Psoas muscle (tissue), 8 donors: ENCODE results near the gene FGD1. TPM values are rescaled to one million over a fixed set of nuclear protein-coding genes. Genes with fewer than 3 reads are reported as not detected.

Source experiments
- ATAC-seq, 4 donors: fragments of 200-7000 bp; cut with Tn5 transposase; one replicate each; pipeline ENCODE4 v1.9.1; 2020; ENCODE audit warnings: moderate library complexity in 3 of 4, mild to moderate bottlenecking in 2 of 4
- DNase-seq, 2 donors: peaks; one replicate each; pipeline ENCODE4 v3.0.0-alpha.2; 2020
- H3K27ac ChIP-seq: fragments of 200-600 bp; one replicate; pipeline ENCODE4 v1.8.0; 2022
- H3K27me3 ChIP-seq, 3 donors: fragments of 200-600 bp in 1 of 3; one replicate each; pipeline versions ENCODE4 v1.6.1 to v1.8.0; 2013 to 2022; ENCODE audit warnings: low read length in 2 of 3, mild to moderate bottlenecking in 2 of 3, moderate library complexity in 1 of 3; ENCODE audit not compliant: insufficient read depth in 3 of 3
- H3K36me3 ChIP-seq, 2 donors: fragments of 200-600 bp in 1 of 2; one replicate each; pipeline versions ENCODE4 v1.6.1 to v1.8.0; 2013 to 2022; ENCODE audit warnings: low read depth in 1 of 2, mild to moderate bottlenecking in 1 of 2, moderate library complexity in 1 of 2; ENCODE audit not compliant: insufficient read depth in 1 of 2
- H3K4me1 ChIP-seq: fragments of 200-600 bp; one replicate; pipeline ENCODE4 v1.8.0; 2022
- H3K4me3 ChIP-seq: fragments of 200-600 bp; one replicate; pipeline ENCODE4 v1.8.0; 2022; ENCODE audit warnings: mild to moderate bottlenecking
- H3K9me3 ChIP-seq: fragments of 200-600 bp; one replicate; pipeline ENCODE4 v1.8.0; 2022
- CTCF ChIP-seq: fragments of 200-600 bp; IDR thresholded peaks from one replicate; pipeline ENCODE4 v1.8.0; 2022; ENCODE audit warnings: antibody characterized with exemption
- WGBS, 3 donors: extraction: QIAGEN DNeasy Blood & Tissue Kit; methylation state at CpG; one replicate each; pipeline versions ENCODE4 v1.1.6 to v1.1.7; 2013; 5-methylcytosine and 5-hydroxymethylcytosine counted together
- intact Hi-C, 2 donors: fragments of 100-400 bp; cut with DNase I; formaldehyde crosslinking; loops; one replicate each; pipeline versions ENCODE4 v1.11.0 to v1.14.2; 2022
- polyA plus RNA-seq, 3 donors: library from polyadenylated mRNA; stranded (reverse); fragments of 200-250 nt; gene quantifications; one replicate each; pipeline ENCODE4 v1.2.3, GENCODE V29; 2013
- total RNA-seq, 4 donors: library from RNA; stranded (reverse); fragmentation: NEBNext Ultra II Directional in 2 of 4; extraction: Animal tissue kit (Norgen Biotek cat#: 25700) in 2 of 4; gene quantifications; one replicate each; pipeline versions ENCODE4 v1.2.1 to v1.2.4, GENCODE V29; 2021 to 2023
- donor health status: healthy with polysubstance abuse.
- donor health status: DM: no; HTN: no; CAD: no; lungs with moderate emphysema.
- donor health status: Bipolar disorder and iron deficiency.
- donor health status: healthy.
- donor health status: DM: yes; HTN: yes; CAD: no.
- donor health status: DM: no; HTN: no; CAD: no.
- donor health status: DM: no; HTN: no; CAD: no.
- donor health status: DM: yes; HTN: yes; CAD: no.

The FGD1 gene
- total and polyA plus RNA-seq, 7 donors, result 0.38 to 2.1 (median 0.84) TPM

- H3K4me1 ChIP-seq, result peaks cover 6% of the 10 kb centered on the region
- peaks cover 0 to 1% (median 0%) of the 10 kb centered on the region in 3 donors for H3K27me3 ChIP-seq
- peak within 1 kb of the TSS; percentile 56 for H3K27ac ChIP-seq
- 0 to 27% (median 1%) methylated on average over 30 to 40 of the region's 40 CpGs for WGBS, 3 donors
- no peak for TF ChIP-seq CTCF
- intact Hi-C loops, result loop anchor here in 1 of 2 donors (5.0 to 10.0 kb wide), 2 partner anchors 92 to 395 kb away; partner anchors contain the start of genes GNL3L and PHF8
- ATAC-seq (peak; percentile 98 to 100 (median 99)), DNase-seq (peak; percentile 83 to 86)
- H3K36me3 ChIP-seq, result peaks cover 0 to 16% of the 10 kb centered on the region in 2 donors
- peak within 1 kb of the TSS; percentile 82 for H3K4me3 ChIP-seq
- no peaks in the 10 kb centered on the region for H3K9me3 ChIP-seq
These were observed 55.8 kb downstream of the FGD1 start, which contains the start of gene TSR2 for GRCh38 chrX:54439960-54440871. Gene TSR2 (plus strand): TSS chrX:54440404. CDS start chrX:54440422, 18 bp downstream.

- Histone ChIP-seq H3K9me3 (no peaks in the 10 kb centered on the region), H3K4me1 (no peaks in the 10 kb centered on the region), H3K36me3 (no peaks in the 10 kb centered on the region), H3K4me3 (no peak overlapping the region), H3K27me3 (no peaks in the 10 kb centered on the region), H3K27ac (no peak overlapping the region)
- ATAC-seq (no peak), DNase-seq (no peak)
- TF ChIP-seq CTCF, result no peak
- 59 to 100% (median 81%) methylated on average over 2 of the region's 2 CpGs for WGBS, 3 donors
- intact Hi-C loops, result no loop called here
These were observed 60.9 kb downstream of the FGD1 start for GRCh38 chrX:54435121-54435520.

DNA sequence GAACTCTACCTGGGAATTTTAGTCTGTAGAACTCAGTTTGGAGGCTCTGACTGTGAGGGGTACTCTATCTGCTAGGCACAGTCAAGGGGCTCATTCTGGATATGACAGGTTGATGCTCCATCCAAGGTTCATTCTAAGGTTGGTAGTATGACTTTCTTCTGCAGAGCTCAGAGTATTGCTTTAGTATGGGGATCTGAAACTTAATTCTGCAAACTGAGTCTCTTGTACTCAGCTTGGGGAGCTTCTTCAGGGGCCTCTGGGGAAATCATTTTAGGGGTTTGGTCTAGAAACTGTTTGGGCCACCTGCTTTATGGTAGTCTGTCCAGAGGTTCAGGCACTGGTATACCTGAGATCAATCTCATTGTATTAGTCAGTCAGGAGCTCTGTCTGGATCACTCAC is 65.5 kb downstream of the FGD1 start:
- Histone ChIP-seq H3K27me3 (peaks cover 0 to 3% (median 0%) of the 10 kb centered on the region in 3 donors), H3K4me3 (no peak overlapping the region), H3K27ac (no peak overlapping the region), H3K36me3 (no peaks in the 10 kb centered on the region), H3K4me1 (no peaks in the 10 kb centered on the region), H3K9me3 (no peaks in the 10 kb centered on the region)
- intact Hi-C loops, result no loop called here
- no peak for ATAC-seq
- TF ChIP-seq CTCF, result no peak
- DNase-seq, result no peak

GRCh38 chrX:54427837-54428424 is 68.1 kb downstream of the FGD1 start:
- H3K4me3 ChIP-seq, result no peak overlapping the region
- intact Hi-C loops, result no loop called here
- DNase-seq (no peak), ATAC-seq (no peak)
- no peak overlapping the region for H3K27ac ChIP-seq
- TF ChIP-seq CTCF, result no peak
- 24 to 53% (median 48%) methylated on average over 2 of the region's 2 CpGs for WGBS, 3 donors
- peaks cover 0 to 3% (median 0%) of the 10 kb centered on the region in 3 donors for H3K27me3 ChIP-seq
- no peaks in the 10 kb centered on the region for H3K9me3 ChIP-seq
- H3K36me3 ChIP-seq, result no peaks in the 10 kb centered on the region
- H3K4me1 ChIP-seq, result no peaks in the 10 kb centered on the region
